HG03159 (cell line): Measurements from ENCODE around the gene ST6GALNAC6.
"Not testable (repeated sequence)": the region's sequence is repeated elsewhere in the genome, so short reads cannot be mapped to it uniquely, and the experiment has no call there.

Source experiments
- ATAC-seq: cut with Tn5 transposase; IDR thresholded peaks from one replicate; pipeline ENCODE4 v1.9.1; 2021; ENCODE audit warnings: mild to moderate bottlenecking, moderate library complexity; ENCODE audit not compliant: unreplicated experiment

ST6GALNAC6 gene

GRCh38 chr9:127876026-127876763, 23.2 kb downstream of the ST6GALNAC6 start:
- ATAC-seq: no peak

GRCh38 chr9:127875306-127875966, 24.0 kb downstream of the ST6GALNAC6 start:
- ATAC-seq: no peak

GRCh38 chr9:127874301-127875221, 24.8 kb downstream of the ST6GALNAC6 start:
- ATAC-seq: no peak

GRCh38 chr9:127873886-127874285, 25.5 kb downstream of the ST6GALNAC6 start:
- ATAC-seq: no peak

GRCh38 chr9:127873223-127873691, 26.1 kb downstream of the ST6GALNAC6 start:
- ATAC-seq: no peak

- no peak for ATAC-seq
Measured at GRCh38 chr9:127872369-127873222, 26.8 kb downstream of the ST6GALNAC6 start.

- no peak for ATAC-seq
Measured at GRCh38 chr9:127871531-127871930, 27.9 kb downstream of the ST6GALNAC6 start.

GRCh38 chr9:127870887-127871286, 28.5 kb downstream of the ST6GALNAC6 start:
- no peak for ATAC-seq

GRCh38 chr9:127870153-127870491, 29.3 kb downstream of the ST6GALNAC6 start:
- ATAC-seq: not testable (repeated sequence)

- ATAC-seq: no peak
Measured at GRCh38 chr9:127869310-127870152, 29.9 kb downstream of the ST6GALNAC6 start.

GRCh38 chr9:127868278-127868902, 31.0 kb downstream of the ST6GALNAC6 start:
- no peak for ATAC-seq

GRCh38 chr9:127867356-127868277, 31.8 kb downstream of the ST6GALNAC6 start:
- ATAC-seq: no peak

- no peak for ATAC-seq
Measured at GRCh38 chr9:127866535-127866934, 32.9 kb downstream of the ST6GALNAC6 start.

GRCh38 chr9:127865645-127866464, 33.5 kb downstream of the ST6GALNAC6 start:
- no peak for ATAC-seq

- no peak for ATAC-seq
Measured at GRCh38 chr9:127863191-127863621, 36.2 kb downstream of the ST6GALNAC6 start.

- ATAC-seq: no peak
Measured at GRCh38 chr9:127862075-127863011, 37.1 kb downstream of the ST6GALNAC6 start.
